ENCODE results near the gene SNAPC4.
A peak's percentile ranks its signal among the peaks of the same experiment; 100 is the strongest.

SNAPC4 gene

GRCh38 chr9:136377341-136378169 lies 22.4 kb downstream of the SNAPC4 start:
- TF ChIP-seq, protein P1, sequence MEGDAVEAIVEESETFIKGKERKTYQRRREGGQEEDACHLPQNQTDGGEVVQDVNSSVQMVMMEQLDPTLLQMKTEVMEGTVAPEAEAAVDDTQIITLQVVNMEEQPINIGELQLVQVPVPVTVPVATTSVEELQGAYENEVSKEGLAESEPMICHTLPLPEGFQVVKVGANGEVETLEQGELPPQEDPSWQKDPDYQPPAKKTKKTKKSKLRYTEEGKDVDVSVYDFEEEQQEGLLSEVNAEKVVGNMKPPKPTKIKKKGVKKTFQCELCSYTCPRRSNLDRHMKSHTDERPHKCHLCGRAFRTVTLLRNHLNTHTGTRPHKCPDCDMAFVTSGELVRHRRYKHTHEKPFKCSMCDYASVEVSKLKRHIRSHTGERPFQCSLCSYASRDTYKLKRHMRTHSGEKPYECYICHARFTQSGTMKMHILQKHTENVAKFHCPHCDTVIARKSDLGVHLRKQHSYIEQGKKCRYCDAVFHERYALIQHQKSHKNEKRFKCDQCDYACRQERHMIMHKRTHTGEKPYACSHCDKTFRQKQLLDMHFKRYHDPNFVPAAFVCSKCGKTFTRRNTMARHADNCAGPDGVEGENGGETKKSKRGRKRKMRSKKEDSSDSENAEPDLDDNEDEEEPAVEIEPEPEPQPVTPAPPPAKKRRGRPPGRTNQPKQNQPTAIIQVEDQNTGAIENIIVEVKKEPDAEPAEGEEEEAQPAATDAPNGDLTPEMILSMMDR (IDR thresholded peaks at IDR 0.05; ENCODE audit: low read depth, low read length) = no peak
- no peak for DNase-seq (ENCODE audit: extremely low read depth, low read depth)

- DNase-seq (ENCODE audit: extremely low read depth, low read depth) = no peak
- TF ChIP-seq, protein P1 (IDR thresholded peaks at IDR 0.05; ENCODE audit: low read depth, low read length) = no peak
Measured at GRCh38 chr9:136376457-136376856, 23.5 kb downstream of the SNAPC4 start.

- no peak for DNase-seq (ENCODE audit: extremely low read depth, low read depth)
- TF ChIP-seq, protein P1 (IDR thresholded peaks at IDR 0.05; ENCODE audit: low read depth, low read length) = no peak
Measured at GRCh38 chr9:136375096-136375495, 24.9 kb downstream of the SNAPC4 start.

GRCh38 chr9:136374183-136374575 lies 25.8 kb downstream of the SNAPC4 start:
- no peak for DNase-seq (ENCODE audit: extremely low read depth, low read depth)
- TF ChIP-seq, protein P1 (IDR thresholded peaks at IDR 0.05; ENCODE audit: low read depth, low read length) = no peak

- TF ChIP-seq, protein P1 (IDR thresholded peaks at IDR 0.05; ENCODE audit: low read depth, low read length) = no peak
- DNase-seq (ENCODE audit: extremely low read depth, low read depth) = no peak
Measured at GRCh38 chr9:136373300-136374182, 26.4 kb downstream of the SNAPC4 start, which contains the start of gene CARD9. CARD9 (minus strand) TSS chr9:136373669; CDS start chr9:136372078, 1,591 bp downstream.

- DNase-seq (ENCODE audit: extremely low read depth, low read depth) = peak; percentile 52
- TF ChIP-seq, protein P1 (IDR thresholded peaks at IDR 0.05; ENCODE audit: low read depth, low read length) = peak; percentile 30
Measured at GRCh38 chr9:136372561-136373299, 27.2 kb downstream of the SNAPC4 start.

Measured in AG09319 (cell line).